ENCODE measurements around the gene OIP5.

DNA sequence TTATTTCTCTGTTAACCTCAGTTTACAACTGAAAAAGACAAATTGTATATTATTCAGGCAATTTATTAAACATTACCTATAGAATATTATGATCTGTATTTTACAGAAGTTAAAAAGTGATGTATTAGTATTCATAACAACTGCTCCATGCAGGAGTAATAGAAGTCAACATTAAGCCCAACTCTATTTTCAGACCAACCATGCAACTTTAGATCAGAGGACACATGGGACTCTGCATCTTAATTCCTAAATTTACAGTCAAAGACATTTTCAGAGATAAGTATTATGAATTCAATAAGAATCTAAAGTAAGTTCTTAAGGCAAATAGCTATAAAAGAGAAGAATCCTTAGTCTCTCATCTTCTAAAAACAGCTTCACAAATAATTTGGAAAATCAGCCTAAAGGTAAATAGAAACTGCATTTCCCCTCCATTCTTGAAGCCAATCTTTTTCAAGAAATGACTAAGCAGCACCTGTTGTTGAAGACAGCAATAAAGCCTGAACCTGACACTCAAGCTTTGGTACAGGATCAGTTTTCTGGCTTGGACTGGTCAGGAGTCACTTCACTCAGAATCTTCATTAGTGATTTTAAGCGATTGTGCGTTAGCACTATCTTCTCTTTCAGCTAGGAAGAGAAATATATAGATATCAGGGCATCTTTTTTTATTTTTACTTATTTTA lies 23.0 kb downstream of the OIP5 start:
- TF ChIP-seq POLR2A (IDR thresholded peaks at IDR 0.05) (no peak), CTCF (IDR thresholded peaks at IDR 0.05) (no peak)

Data from body of pancreas (tissue), 4 donors.